Mucosa of descending colon (tissue), 3 donors: ENCODE measurements around the gene ATG101. TPM values are rescaled to one million over a fixed set of nuclear protein-coding genes. Genes with fewer than 3 reads are reported as not detected.

Source experiments
- ATAC-seq: fragments of 200-7000 bp; cut with Tn5 transposase; one replicate; pipeline ENCODE4 v1.9.1; 2020; ENCODE audit warnings: mild to moderate bottlenecking, moderate library complexity
- DNase-seq, 3 donors: peaks; one replicate each; pipeline ENCODE4 v3.0.0-alpha.2; 2020
- H3K36me3 ChIP-seq: fragments of 200-600 bp; one replicate; pipeline ENCODE4 v1.8.0; 2021; ENCODE audit warnings: low read depth, mild to moderate bottlenecking
- H3K4me1 ChIP-seq: fragments of 200-600 bp; one replicate; pipeline ENCODE4 v1.8.0; 2021; ENCODE audit warnings: low read depth, mild to moderate bottlenecking
- H3K4me3 ChIP-seq: fragments of 200-600 bp; one replicate; pipeline ENCODE4 v1.8.0; 2021; ENCODE audit warnings: mild to moderate bottlenecking
- H3K9me3 ChIP-seq: fragments of 200-600 bp; one replicate; pipeline ENCODE4 v1.8.0; 2021; ENCODE audit warnings: mild to moderate bottlenecking
- intact Hi-C, 2 donors: fragments of 100-400 bp; cut with DNase I in 1 of 2; cut with micrococcal nuclease in 1 of 2; formaldehyde crosslinking; loops; one replicate each; pipeline versions ENCODE4 v1.11.0 to v1.11.1; 2022; cut with DNase I, micrococcal nuclease
- total RNA-seq, 3 donors: library from RNA; stranded (reverse); fragmentation: NEBNext Ultra II Directional in 2 of 3; extraction: Animal tissue kit (Norgen Biotek cat#: 25700) in 2 of 3; gene quantifications; one replicate each; pipeline versions ENCODE4 v1.2.1 to v1.2.4, GENCODE V29; 2021 to 2023
- TF ChIP-seq, protein P1 (sequence below): fragments of 200-600 bp; IDR thresholded peaks from one replicate; pipeline ENCODE4 v1.8.0; 2022; ENCODE audit warnings: antibody characterized with exemption, mild to moderate bottlenecking
- donor health status: DM: no; HTN: no; CAD: no; lungs with moderate emphysema.
- donor health status: DM: no; HTN: no; CAD: no.
- donor health status: DM: no; HTN: yes; CAD: no.

ATG101 gene
- total RNA-seq, 3 donors from 2014 or later = 30.1 to 37.5 (median 33.0) TPM

DNA sequence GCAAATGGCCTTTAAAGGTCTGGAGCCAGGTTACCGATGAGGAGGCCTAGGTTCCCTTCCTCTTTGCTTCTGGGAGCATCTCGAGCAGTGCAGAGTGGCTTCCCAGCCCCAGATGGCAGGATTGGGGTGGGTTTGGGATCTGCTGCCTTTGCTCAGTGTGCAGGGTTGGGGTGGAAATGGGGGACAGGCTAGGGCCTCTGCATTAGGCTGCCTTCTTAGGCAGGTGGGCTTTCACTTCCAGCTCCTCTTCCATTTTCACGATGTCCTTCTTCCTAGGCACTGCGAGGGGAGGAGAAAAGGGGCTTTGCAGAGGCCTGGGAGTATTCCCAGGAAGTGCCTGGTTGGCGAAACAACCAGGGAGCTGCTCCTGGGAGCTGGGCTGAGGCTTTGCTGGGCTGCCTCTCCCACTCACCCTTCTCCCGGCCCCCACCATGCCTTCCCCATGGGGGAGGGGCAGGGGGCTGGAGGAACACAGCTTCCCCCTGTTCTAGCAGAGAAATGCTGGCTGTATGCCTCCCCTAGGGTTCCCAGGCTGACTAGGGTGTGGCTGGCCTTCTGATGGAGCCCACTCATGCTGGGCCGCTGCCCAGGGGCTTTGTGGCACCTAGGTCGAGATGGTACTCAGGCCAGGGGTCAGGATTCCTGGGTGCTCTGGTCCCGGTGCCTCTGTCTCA lies 16.1 kb upstream of the ATG101 start:
- DNase-seq = peak in 1 of 3 donors; percentile 42
- H3K36me3 ChIP-seq = no peaks in the 10 kb centered on the region
- no peaks in the 10 kb centered on the region for H3K9me3 ChIP-seq
- intact Hi-C loops = no loop called here
- TF ChIP-seq, protein P1, sequence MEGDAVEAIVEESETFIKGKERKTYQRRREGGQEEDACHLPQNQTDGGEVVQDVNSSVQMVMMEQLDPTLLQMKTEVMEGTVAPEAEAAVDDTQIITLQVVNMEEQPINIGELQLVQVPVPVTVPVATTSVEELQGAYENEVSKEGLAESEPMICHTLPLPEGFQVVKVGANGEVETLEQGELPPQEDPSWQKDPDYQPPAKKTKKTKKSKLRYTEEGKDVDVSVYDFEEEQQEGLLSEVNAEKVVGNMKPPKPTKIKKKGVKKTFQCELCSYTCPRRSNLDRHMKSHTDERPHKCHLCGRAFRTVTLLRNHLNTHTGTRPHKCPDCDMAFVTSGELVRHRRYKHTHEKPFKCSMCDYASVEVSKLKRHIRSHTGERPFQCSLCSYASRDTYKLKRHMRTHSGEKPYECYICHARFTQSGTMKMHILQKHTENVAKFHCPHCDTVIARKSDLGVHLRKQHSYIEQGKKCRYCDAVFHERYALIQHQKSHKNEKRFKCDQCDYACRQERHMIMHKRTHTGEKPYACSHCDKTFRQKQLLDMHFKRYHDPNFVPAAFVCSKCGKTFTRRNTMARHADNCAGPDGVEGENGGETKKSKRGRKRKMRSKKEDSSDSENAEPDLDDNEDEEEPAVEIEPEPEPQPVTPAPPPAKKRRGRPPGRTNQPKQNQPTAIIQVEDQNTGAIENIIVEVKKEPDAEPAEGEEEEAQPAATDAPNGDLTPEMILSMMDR = no peak
- H3K4me1 ChIP-seq = peaks cover 28% of the 10 kb centered on the region
- no peak for ATAC-seq
- H3K4me3 ChIP-seq = no peak overlapping the region

DNA sequence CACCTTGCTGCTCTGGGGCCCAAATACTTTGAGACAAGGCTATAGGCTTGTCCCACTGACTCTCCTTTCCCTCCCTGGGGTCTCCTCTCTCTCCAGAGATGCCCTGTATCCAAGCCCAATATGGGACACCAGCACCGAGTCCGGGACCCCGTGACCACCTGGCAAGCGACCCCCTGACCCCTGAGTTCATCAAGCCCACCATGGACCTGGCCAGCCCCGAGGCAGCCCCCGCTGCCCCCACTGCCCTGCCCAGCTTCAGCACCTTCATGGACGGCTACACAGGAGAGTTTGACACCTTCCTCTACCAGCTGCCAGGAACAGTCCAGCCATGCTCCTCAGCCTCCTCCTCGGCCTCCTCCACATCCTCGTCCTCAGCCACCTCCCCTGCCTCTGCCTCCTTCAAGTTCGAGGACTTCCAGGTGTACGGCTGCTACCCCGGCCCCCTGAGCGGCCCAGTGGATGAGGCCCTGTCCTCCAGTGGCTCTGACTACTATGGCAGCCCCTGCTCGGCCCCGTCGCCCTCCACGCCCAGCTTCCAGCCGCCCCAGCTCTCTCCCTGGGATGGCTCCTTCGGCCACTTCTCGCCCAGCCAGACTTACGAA lies 15.4 kb upstream of the ATG101 start:
- ATAC-seq (no peak), DNase-seq (peak in 2 of 3 donors; percentile 46 to 50)
- Histone ChIP-seq H3K36me3 (no peaks in the 10 kb centered on the region), H3K4me3 (no peak overlapping the region), H3K4me1 (peaks cover 28% of the 10 kb centered on the region), H3K9me3 (no peaks in the 10 kb centered on the region)
- intact Hi-C loops = no loop called here
- TF ChIP-seq, protein P1 = no peak

DNA sequence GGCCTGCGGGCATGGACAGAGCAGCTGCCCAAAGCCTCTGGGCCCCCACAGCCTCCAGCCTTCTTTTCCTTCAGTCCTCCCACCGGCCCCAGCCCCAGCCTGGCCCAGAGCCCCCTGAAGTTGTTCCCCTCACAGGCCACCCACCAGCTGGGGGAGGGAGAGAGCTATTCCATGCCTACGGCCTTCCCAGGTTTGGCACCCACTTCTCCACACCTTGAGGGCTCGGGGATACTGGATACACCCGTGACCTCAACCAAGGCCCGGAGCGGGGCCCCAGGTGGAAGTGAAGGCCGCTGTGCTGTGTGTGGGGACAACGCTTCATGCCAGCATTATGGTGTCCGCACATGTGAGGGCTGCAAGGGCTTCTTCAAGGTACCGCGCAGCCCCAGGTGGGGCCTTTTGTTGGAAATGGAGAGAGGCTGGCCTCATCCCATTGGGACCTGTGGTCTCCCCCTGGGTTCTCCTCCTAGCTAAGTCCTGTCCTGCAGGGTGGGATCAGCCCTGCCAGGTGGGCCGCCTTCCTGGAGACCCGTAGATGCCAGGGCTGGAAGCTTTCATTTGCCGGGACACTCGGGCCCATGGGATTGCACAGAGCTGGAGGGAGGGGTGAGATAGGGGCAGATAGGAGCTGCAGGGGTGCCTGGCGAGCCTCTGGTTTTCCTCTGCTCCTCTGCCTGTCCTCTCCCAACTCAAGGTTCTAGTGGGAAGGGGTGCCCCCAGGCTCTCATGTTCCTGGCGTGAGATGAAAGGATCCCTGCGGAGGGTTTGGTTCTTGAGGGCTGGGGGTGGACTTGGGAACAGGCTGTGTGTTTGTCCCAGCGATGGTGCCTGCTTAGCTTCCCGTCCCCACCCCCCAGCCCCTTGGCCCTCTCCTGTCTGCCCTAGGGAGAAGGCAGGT lies 14.7 kb upstream of the ATG101 start:
- DNase-seq (peak in 2 of 3 donors; percentile 16 to 21), ATAC-seq (no peak)
- Histone ChIP-seq H3K4me3 (no peak overlapping the region), H3K9me3 (no peaks in the 10 kb centered on the region), H3K4me1 (peaks cover 21% of the 10 kb centered on the region), H3K36me3 (no peaks in the 10 kb centered on the region)
- TF ChIP-seq, protein P1 = no peak
- intact Hi-C loops = no loop called here

DNA sequence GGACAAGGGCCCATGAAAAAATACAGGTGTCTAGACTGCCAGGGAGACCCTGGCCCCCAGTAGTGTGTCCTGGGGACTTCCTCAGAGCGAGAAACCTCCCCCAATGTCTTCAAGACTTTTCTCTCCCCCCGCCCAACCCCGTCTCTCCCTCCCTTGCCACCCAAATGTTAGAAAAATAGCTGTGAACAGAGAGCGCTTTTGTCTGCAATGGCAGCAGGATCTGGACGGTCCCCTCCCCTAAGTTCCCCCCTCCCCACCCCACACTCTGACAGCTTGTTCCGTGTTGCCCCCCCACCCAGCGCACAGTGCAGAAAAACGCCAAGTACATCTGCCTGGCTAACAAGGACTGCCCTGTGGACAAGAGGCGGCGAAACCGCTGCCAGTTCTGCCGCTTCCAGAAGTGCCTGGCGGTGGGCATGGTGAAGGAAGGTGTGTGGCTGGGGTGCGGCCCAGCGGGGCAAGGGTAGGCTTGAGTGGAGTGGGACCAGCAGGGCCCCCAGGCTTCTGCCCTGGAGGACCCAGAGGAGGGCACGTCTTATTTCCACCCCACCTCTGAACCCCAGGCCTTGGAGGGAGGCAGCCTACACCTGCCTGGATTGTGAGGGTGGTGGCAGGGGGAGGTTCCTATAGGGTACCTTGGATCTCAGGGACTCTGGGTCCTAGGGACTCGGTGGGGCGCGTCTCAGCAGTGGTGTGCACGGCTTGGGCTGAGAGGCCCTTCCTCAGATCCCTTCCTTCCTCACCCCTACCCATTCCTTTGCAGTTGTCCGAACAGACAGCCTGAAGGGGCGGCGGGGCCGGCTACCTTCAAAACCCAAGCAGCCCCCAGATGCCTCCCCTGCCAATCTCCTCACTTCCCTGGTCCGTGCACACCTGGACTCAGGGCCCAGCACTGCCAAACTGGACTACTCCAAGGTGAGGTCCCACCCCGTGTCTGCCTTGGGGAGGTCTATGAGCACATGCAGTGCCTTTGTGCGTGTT lies 13.8 kb upstream of the ATG101 start:
- no peaks in the 10 kb centered on the region for H3K36me3 ChIP-seq
- H3K9me3 ChIP-seq = no peaks in the 10 kb centered on the region
- intact Hi-C loops = no loop called here
- H3K4me3 ChIP-seq = no peak overlapping the region
- ATAC-seq = no peak
- H3K4me1 ChIP-seq = peaks cover 13% of the 10 kb centered on the region
- TF ChIP-seq, protein P1 = no peak
- peak in 2 of 3 donors; percentile 35 to 38 for DNase-seq
